ENCODE results near the gene SCD.

Gene SCD

GRCh38 chr10:100325158-100325557, 21.9 kb upstream of the SCD start:
- H3K36me3 ChIP-seq (ENCODE audit: control insufficient read depth, insufficient read depth, low read length), result no peaks in the 10 kb centered on the region
- H3K4ac ChIP-seq (ENCODE audit: low read depth, low read length), result no peak overlapping the region
- no peak overlapping the region for H3K9ac ChIP-seq (ENCODE audit: low read length)
- no peak overlapping the region for H3K27ac ChIP-seq (ENCODE audit: low read depth, low read length)
- H3K4me1 ChIP-seq (ENCODE audit: control insufficient read depth, low read depth, low read length), result no peaks in the 10 kb centered on the region
- H3K4me3 ChIP-seq (ENCODE audit: low read length), result no peak overlapping the region
- no peak overlapping the region for H2BK5ac ChIP-seq (ENCODE audit: low read length)
- H3K56ac ChIP-seq (ENCODE audit: low read length), result no peak overlapping the region
- H2BK15ac ChIP-seq (replicated peaks; ENCODE audit: low read depth), result no peak overlapping the region
- H3K18ac ChIP-seq (ENCODE audit: low read length), result no peak overlapping the region
- no peak overlapping the region for H2AK5ac ChIP-seq (ENCODE audit: low read length)
- H2BK120ac ChIP-seq (ENCODE audit: low read depth, low read length), result no peak overlapping the region
- peak; percentile 50 for DNase-seq
- H3K79me2 ChIP-seq (ENCODE audit: control insufficient read depth, insufficient read depth, low read length), result no peaks in the 10 kb centered on the region
- no CpG with 5 or more reads among the region's 7 CpGs for WGBS (ENCODE audit: extremely low coverage, insufficient coverage, low lambda C conversion rate)
- no peaks in the 10 kb centered on the region for H3K27me3 ChIP-seq (ENCODE audit: insufficient read depth, low read length, poor library complexity)
- H3K23ac ChIP-seq (ENCODE audit: low read length), result no peak overlapping the region
- no peak overlapping the region for H3K4me2 ChIP-seq (ENCODE audit: low read length)
- H4K8ac ChIP-seq (ENCODE audit: low read depth, low read length), result no peak overlapping the region
- H4K5ac ChIP-seq (ENCODE audit: low read length), result no peak overlapping the region
- H3K79me1 ChIP-seq (ENCODE audit: low read length), result no peaks in the 10 kb centered on the region

DNA sequence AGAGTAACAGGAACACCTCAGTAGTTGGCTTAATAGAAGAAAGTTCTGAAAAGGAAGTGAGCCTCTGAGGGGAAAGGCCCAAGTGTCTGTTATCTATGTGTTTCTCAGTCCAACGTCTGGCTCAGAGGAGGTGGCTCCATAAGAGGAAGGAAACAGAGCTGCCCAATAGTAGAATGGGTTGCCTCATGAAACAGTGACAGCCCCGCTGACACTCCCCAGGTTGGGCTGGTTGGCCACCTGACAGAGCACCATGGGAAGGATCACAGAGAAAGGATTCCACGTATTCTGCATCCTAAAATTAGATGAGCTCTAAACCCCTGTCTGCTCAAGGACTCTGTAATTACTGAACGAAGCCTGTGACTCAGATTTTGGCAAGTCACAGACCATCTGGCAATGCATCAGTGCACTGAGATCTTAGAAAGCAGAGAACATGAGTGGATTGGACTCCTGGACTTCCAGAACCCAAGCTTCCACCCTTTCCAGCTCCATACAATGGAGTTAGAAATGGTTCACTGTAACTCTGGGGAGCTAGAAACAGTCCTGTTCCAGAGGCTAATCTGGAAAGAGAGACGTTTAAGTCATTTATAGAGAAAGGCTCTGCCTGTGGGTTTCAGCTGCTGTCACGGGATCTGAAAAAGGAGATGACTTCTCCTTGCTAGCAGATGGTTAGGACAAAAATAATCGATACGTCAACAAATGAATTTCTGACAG, 19.9 kb upstream of the SCD start:
- Histone ChIP-seq H3K4me3 (ENCODE audit: low read length) (no peak overlapping the region), H2BK15ac (replicated peaks; ENCODE audit: low read depth) (no peak overlapping the region), H3K56ac (ENCODE audit: low read length) (no peak overlapping the region), H3K79me1 (ENCODE audit: low read length) (no peaks in the 10 kb centered on the region), H3K23ac (ENCODE audit: low read length) (no peak overlapping the region), H2BK120ac (ENCODE audit: low read depth, low read length) (no peak overlapping the region), H3K4me1 (ENCODE audit: control insufficient read depth, low read depth, low read length) (no peaks in the 10 kb centered on the region), H3K4ac (ENCODE audit: low read depth, low read length) (no peak overlapping the region), H4K8ac (ENCODE audit: low read depth, low read length) (no peak overlapping the region), H3K36me3 (ENCODE audit: control insufficient read depth, insufficient read depth, low read length) (no peaks in the 10 kb centered on the region), H3K27ac (ENCODE audit: low read depth, low read length) (no peak overlapping the region), H3K4me2 (ENCODE audit: low read length) (no peak overlapping the region), H4K5ac (ENCODE audit: low read length) (no peak overlapping the region), H3K18ac (ENCODE audit: low read length) (no peak overlapping the region), H2BK5ac (ENCODE audit: low read length) (no peak overlapping the region), H3K79me2 (ENCODE audit: control insufficient read depth, insufficient read depth, low read length) (no peaks in the 10 kb centered on the region), H3K27me3 (ENCODE audit: insufficient read depth, low read length, poor library complexity) (no peaks in the 10 kb centered on the region), H2AK5ac (ENCODE audit: low read length) (no peak overlapping the region), H3K9ac (ENCODE audit: low read length) (no peak overlapping the region)
- no peak for DNase-seq
- no CpG with 5 or more reads among the region's 8 CpGs for WGBS (ENCODE audit: extremely low coverage, insufficient coverage, low lambda C conversion rate)

- no peak overlapping the region for H3K23ac ChIP-seq (ENCODE audit: low read length)
- no peak overlapping the region for H3K27ac ChIP-seq (ENCODE audit: low read depth, low read length)
- no peak overlapping the region for H3K9ac ChIP-seq (ENCODE audit: low read length)
- H2BK5ac ChIP-seq (ENCODE audit: low read length), result no peak overlapping the region
- DNase-seq, result no peak
- H4K8ac ChIP-seq (ENCODE audit: low read depth, low read length), result no peak overlapping the region
- H2AK5ac ChIP-seq (ENCODE audit: low read length), result no peak overlapping the region
- H3K18ac ChIP-seq (ENCODE audit: low read length), result no peak overlapping the region
- no peak overlapping the region for H3K4ac ChIP-seq (ENCODE audit: low read depth, low read length)
- H3K27me3 ChIP-seq (ENCODE audit: insufficient read depth, low read length, poor library complexity), result no peaks in the 10 kb centered on the region
- no peak overlapping the region for H2BK120ac ChIP-seq (ENCODE audit: low read depth, low read length)
- no peaks in the 10 kb centered on the region for H3K36me3 ChIP-seq (ENCODE audit: control insufficient read depth, insufficient read depth, low read length)
- WGBS (ENCODE audit: extremely low coverage, insufficient coverage, low lambda C conversion rate), result no CpG with 5 or more reads among the region's 3 CpGs
- H3K4me1 ChIP-seq (ENCODE audit: control insufficient read depth, low read depth, low read length), result no peaks in the 10 kb centered on the region
- no peaks in the 10 kb centered on the region for H3K79me1 ChIP-seq (ENCODE audit: low read length)
- H3K79me2 ChIP-seq (ENCODE audit: control insufficient read depth, insufficient read depth, low read length), result no peaks in the 10 kb centered on the region
- no peak overlapping the region for H2BK15ac ChIP-seq (replicated peaks; ENCODE audit: low read depth)
- H3K4me3 ChIP-seq (ENCODE audit: low read length), result no peak overlapping the region
- H4K5ac ChIP-seq (ENCODE audit: low read length), result no peak overlapping the region
- H3K4me2 ChIP-seq (ENCODE audit: low read length), result no peak overlapping the region
- H3K56ac ChIP-seq (ENCODE audit: low read length), result no peak overlapping the region
Measured at GRCh38 chr10:100327718-100328009, 19.4 kb upstream of the SCD start.

GRCh38 chr10:100328198-100328597, 18.8 kb upstream of the SCD start:
- H2BK120ac ChIP-seq (ENCODE audit: low read depth, low read length), result no peak overlapping the region
- no peak overlapping the region for H3K18ac ChIP-seq (ENCODE audit: low read length)
- no peak for DNase-seq
- H3K4me1 ChIP-seq (ENCODE audit: control insufficient read depth, low read depth, low read length), result no peaks in the 10 kb centered on the region
- no peak overlapping the region for H3K56ac ChIP-seq (ENCODE audit: low read length)
- H3K9ac ChIP-seq (ENCODE audit: low read length), result no peak overlapping the region
- no peak overlapping the region for H3K27ac ChIP-seq (ENCODE audit: low read depth, low read length)
- H2AK5ac ChIP-seq (ENCODE audit: low read length), result no peak overlapping the region
- no peak overlapping the region for H3K23ac ChIP-seq (ENCODE audit: low read length)
- no peak overlapping the region for H2BK5ac ChIP-seq (ENCODE audit: low read length)
- H3K4me3 ChIP-seq (ENCODE audit: low read length), result no peak overlapping the region
- no peaks in the 10 kb centered on the region for H3K79me2 ChIP-seq (ENCODE audit: control insufficient read depth, insufficient read depth, low read length)
- H3K4ac ChIP-seq (ENCODE audit: low read depth, low read length), result no peak overlapping the region
- H3K27me3 ChIP-seq (ENCODE audit: insufficient read depth, low read length, poor library complexity), result no peaks in the 10 kb centered on the region
- H4K8ac ChIP-seq (ENCODE audit: low read depth, low read length), result no peak overlapping the region
- H4K5ac ChIP-seq (ENCODE audit: low read length), result no peak overlapping the region
- H3K79me1 ChIP-seq (ENCODE audit: low read length), result no peaks in the 10 kb centered on the region
- WGBS (ENCODE audit: extremely low coverage, insufficient coverage, low lambda C conversion rate), result no CpG with 5 or more reads among the region's 5 CpGs
- no peaks in the 10 kb centered on the region for H3K36me3 ChIP-seq (ENCODE audit: control insufficient read depth, insufficient read depth, low read length)
- H3K4me2 ChIP-seq (ENCODE audit: low read length), result no peak overlapping the region
- no peak overlapping the region for H2BK15ac ChIP-seq (replicated peaks; ENCODE audit: low read depth)

DNA sequence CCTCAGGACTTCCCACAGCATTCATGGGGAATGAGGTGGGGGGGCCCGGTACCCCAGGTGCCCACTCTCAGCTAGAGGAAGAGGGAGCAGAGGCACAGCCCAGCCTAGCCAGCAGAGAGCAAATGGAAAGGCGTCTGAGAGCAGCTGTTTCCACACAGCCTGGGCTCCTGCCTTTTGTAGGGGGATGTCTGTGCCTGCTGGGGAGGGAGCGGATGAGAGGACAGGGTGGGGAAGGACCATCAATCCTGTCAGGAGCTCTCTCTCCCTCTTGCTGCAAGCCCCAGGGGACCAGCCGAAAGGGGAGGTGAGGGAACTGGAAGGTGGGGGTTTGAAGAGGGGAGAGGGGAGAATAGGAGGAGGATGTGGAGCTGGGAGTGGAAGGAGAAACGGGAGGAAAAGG, 17.0 kb upstream of the SCD start, which contains the start of gene PKD2L1:
PKD2L1 (minus strand) TSS at position 150 of the 400 bp plus-strand sequence; CDS start at position 25, 125 bp downstream.
- Histone ChIP-seq H3K4me3 (ENCODE audit: low read length) (no peak within 1 kb of the TSS), H3K79me2 (ENCODE audit: control insufficient read depth, insufficient read depth, low read length) (no peaks in the 10 kb centered on the region), H2AK5ac (ENCODE audit: low read length) (no peak within 1 kb of the TSS), H3K56ac (ENCODE audit: low read length) (no peak within 1 kb of the TSS), H4K5ac (ENCODE audit: low read length) (no peak within 1 kb of the TSS), H3K23ac (ENCODE audit: low read length) (no peak within 1 kb of the TSS), H3K9ac (ENCODE audit: low read length) (no peak within 1 kb of the TSS), H2BK15ac (replicated peaks; ENCODE audit: low read depth) (no peak within 1 kb of the TSS), H3K18ac (ENCODE audit: low read length) (no peak within 1 kb of the TSS), H3K79me1 (ENCODE audit: low read length) (no peaks in the 10 kb centered on the region), H4K8ac (ENCODE audit: low read depth, low read length) (no peak within 1 kb of the TSS), H3K36me3 (ENCODE audit: control insufficient read depth, insufficient read depth, low read length) (no peaks in the 10 kb centered on the region), H3K27me3 (ENCODE audit: insufficient read depth, low read length, poor library complexity) (no peaks in the 10 kb centered on the region), H2BK120ac (ENCODE audit: low read depth, low read length) (no peak within 1 kb of the TSS), H3K4me2 (ENCODE audit: low read length) (no peak within 1 kb of the TSS), H2BK5ac (ENCODE audit: low read length) (no peak within 1 kb of the TSS), H3K4ac (ENCODE audit: low read depth, low read length) (no peak within 1 kb of the TSS), H3K27ac (ENCODE audit: low read depth, low read length) (no peak within 1 kb of the TSS), H3K4me1 (ENCODE audit: control insufficient read depth, low read depth, low read length) (no peaks in the 10 kb centered on the region)
- WGBS (ENCODE audit: extremely low coverage, insufficient coverage, low lambda C conversion rate), result no CpG with 5 or more reads among the region's 5 CpGs
- DNase-seq, result no peak

- Histone ChIP-seq H3K27ac (ENCODE audit: low read depth, low read length) (no peak overlapping the region), H4K5ac (ENCODE audit: low read length) (no peak overlapping the region), H3K56ac (ENCODE audit: low read length) (no peak overlapping the region), H3K23ac (ENCODE audit: low read length) (no peak overlapping the region), H2BK120ac (ENCODE audit: low read depth, low read length) (no peak overlapping the region), H3K79me2 (ENCODE audit: control insufficient read depth, insufficient read depth, low read length) (no peaks in the 10 kb centered on the region), H3K4me1 (ENCODE audit: control insufficient read depth, low read depth, low read length) (no peaks in the 10 kb centered on the region), H3K4ac (ENCODE audit: low read depth, low read length) (no peak overlapping the region), H3K4me3 (ENCODE audit: low read length) (no peak overlapping the region), H3K79me1 (ENCODE audit: low read length) (no peaks in the 10 kb centered on the region), H3K9ac (ENCODE audit: low read length) (no peak overlapping the region), H3K27me3 (ENCODE audit: insufficient read depth, low read length, poor library complexity) (no peaks in the 10 kb centered on the region), H2BK15ac (replicated peaks; ENCODE audit: low read depth) (no peak overlapping the region), H2AK5ac (ENCODE audit: low read length) (no peak overlapping the region), H4K8ac (ENCODE audit: low read depth, low read length) (no peak overlapping the region), H3K18ac (ENCODE audit: low read length) (no peak overlapping the region), H3K36me3 (ENCODE audit: control insufficient read depth, insufficient read depth, low read length) (no peaks in the 10 kb centered on the region), H2BK5ac (ENCODE audit: low read length) (no peak overlapping the region), H3K4me2 (ENCODE audit: low read length) (no peak overlapping the region)
- no CpG with 5 or more reads among the region's 4 CpGs for WGBS (ENCODE audit: extremely low coverage, insufficient coverage, low lambda C conversion rate)
- DNase-seq, result no peak
Measured at GRCh38 chr10:100333106-100333505, 13.9 kb upstream of the SCD start.

Measured in mesendoderm (in vitro differentiated cells).